Measurements from ENCODE around the gene FNDC11.

GRCh38 chr20:63596423-63596822, 42.5 kb downstream of the FNDC11 start:
- no peak for TF ChIP-seq CTCF (IDR thresholded peaks at IDR 0.05; ENCODE audit: extremely low read depth in 1 of 2, insufficient read depth in 1 of 2, low read depth in 1 of 2, low read length in 2 of 2)
- TF ChIP-seq EZH2 (IDR thresholded peaks at IDR 0.05; ENCODE audit: borderline replicate concordance, low read depth, low read length, severe bottlenecking), result no peak
- TF ChIP-seq POLR2A (IDR thresholded peaks at IDR 0.05; ENCODE audit: low read depth, low read length), result no peak
- TF ChIP-seq POLR2AphosphoS5 (IDR thresholded peaks at IDR 0.05; ENCODE audit: insufficient read depth, low read depth, low read length), result no peak
- TF ChIP-seq MAX (IDR thresholded peaks at IDR 0.05; ENCODE audit: insufficient read depth, insufficient read length), result no peak

Measured in endothelial cell of umbilical vein (primary cell).